HL-60/S4 treated with retinoic acid at 250 ng/mL for 4 days and 3 days (cell line): ENCODE results near the gene SLC10A6.

ENCODE experiments used
- in situ Hi-C: fragments of 300-500 bp; cut with MboI; formaldehyde crosslinking; loops from 2 replicates; pipeline ENCODE4 v1.7.0; 2022; ENCODE audit warnings: low sequenced_read_pairs

Gene SLC10A6, protein sequence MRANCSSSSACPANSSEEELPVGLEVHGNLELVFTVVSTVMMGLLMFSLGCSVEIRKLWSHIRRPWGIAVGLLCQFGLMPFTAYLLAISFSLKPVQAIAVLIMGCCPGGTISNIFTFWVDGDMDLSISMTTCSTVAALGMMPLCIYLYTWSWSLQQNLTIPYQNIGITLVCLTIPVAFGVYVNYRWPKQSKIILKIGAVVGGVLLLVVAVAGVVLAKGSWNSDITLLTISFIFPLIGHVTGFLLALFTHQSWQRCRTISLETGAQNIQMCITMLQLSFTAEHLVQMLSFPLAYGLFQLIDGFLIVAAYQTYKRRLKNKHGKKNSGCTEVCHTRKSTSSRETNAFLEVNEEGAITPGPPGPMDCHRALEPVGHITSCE

DNA sequence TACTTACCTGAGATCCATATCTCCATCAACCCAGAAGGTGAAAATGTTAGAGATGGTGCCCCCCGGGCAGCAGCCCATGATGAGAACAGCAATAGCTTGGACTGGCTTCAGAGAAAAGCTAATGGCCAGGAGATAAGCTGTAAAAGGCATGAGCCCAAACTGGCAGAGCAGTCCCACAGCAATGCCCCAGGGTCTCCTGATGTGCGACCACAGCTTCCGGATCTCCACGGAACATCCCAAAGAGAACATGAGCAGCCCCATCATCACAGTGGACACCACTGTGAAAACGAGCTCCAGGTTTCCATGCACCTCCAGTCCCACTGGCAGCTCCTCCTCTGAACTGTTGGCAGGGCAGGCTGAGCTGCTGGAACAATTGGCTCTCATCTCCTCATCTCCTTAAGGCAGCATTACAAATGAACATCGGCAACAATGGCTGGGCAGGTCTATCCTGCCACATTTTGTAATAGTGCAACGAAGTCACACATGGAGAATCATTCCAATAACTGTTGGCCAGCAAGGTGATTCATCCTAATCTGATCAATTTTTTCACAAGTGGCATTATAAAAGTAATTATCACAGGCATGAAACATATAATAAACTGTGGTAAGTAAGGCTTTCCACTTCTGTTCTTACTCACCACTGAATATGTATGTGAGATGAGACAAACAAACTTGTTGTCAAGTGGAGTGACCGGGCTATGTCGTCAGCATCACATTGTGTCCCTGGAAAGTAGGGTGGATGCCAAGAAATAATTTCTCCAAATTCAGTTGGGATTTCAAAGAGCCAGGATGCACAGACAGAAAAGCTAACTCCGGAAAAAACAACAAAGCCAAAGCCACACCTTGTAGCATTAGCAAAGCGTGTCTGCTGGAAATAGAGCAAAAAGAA lies at the start of gene SLC10A6:
Gene SLC10A6 (minus strand): TSS at position 653 of the 888 bp plus-strand sequence. CDS start 269 bp downstream, at position 384.
- in situ Hi-C loops = no loop called here

DNA sequence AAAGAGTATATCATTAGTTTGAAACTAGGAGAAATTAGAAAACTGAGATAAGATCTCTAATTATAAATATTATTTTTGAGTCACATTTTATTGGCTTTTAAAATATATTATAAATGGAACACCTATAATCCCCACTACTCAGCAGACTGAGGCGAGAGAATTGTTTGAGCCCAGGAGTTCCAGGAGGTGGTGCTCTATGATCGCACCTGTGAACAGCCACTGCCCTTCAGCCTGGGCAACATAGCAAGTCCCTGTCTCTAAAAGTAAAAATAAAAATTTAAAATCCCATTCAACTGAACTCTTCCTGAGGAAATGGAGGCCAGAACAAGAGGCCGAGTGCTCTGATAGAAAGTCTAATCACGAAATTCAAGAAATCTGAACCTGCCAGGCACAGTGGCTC lies 49.4 kb upstream of the SLC10A6 start:
- in situ Hi-C loops = loop anchor here (25.0 kb wide), 2 partner anchors 236 to 386 kb away; no protein-coding TSS in a partner anchor

DNA sequence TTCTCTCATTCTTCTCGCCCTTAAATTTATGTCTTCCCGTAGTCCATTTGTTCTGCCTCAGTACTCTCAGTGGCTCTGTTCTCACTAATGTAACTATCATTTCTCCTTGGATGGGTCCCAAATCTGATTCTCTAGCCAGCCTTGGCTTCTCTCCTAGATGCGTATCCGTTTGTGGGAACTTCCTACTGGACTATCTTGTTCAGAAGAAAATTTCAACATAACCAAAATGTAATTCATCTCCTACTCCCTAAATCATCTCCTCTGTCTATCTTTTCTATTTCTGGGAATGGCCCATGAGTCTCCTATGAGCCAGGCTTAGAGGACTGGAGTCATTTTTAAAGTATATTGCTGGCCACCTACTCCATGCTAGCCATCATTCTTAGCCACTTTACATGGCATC lies 47.4 kb upstream of the SLC10A6 start:
- in situ Hi-C loops = loop anchor here (25.0 kb wide), 2 partner anchors 234 to 384 kb away; no protein-coding TSS in a partner anchor

GRCh38 chr4:86895692-86896488 lies 46.7 kb upstream of the SLC10A6 start:
- in situ Hi-C loops = loop anchor here (25.0 kb wide), 2 partner anchors 234 to 384 kb away; no protein-coding TSS in a partner anchor

GRCh38 chr4:86894455-86894854 lies 45.3 kb upstream of the SLC10A6 start:
- in situ Hi-C loops = loop anchor here (25.0 kb wide), 2 partner anchors 232 to 382 kb away; no protein-coding TSS in a partner anchor

DNA sequence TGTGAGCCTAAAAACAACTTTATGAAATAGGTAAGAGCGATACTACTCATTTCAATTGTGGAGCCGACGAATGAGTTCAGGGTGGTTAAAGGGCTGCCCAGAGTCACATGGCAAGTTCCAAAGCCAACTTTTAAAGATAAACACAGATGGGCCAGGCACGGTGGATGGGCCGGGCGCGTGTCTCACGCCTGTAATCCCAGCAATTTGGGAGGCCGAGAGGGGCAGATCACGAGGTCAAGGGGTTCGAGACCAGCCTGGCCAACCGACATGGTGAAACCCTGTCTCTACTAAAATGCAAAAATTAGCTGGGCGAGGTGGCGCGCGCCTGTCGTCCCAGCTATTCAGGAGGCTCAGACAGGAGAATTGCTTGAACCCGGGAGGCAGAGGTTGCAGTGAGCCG lies 44.0 kb upstream of the SLC10A6 start:
- in situ Hi-C loops = loop anchor here (25.0 kb wide), 2 partner anchors 231 to 381 kb away; no protein-coding TSS in a partner anchor

GRCh38 chr4:86892636-86892960 lies 43.4 kb upstream of the SLC10A6 start:
- in situ Hi-C loops = loop anchor here (25.0 kb wide), 2 partner anchors 230 to 380 kb away; no protein-coding TSS in a partner anchor

- in situ Hi-C loops = loop anchor here (25.0 kb wide), 2 partner anchors 230 to 380 kb away; no protein-coding TSS in a partner anchor
Measured at GRCh38 chr4:86891762-86892635, 42.8 kb upstream of the SLC10A6 start, which contains the start of gene C4orf36. Gene C4orf36 (minus strand): TSS chr4:86892422. CDS start chr4:86891520, 902 bp downstream.

DNA sequence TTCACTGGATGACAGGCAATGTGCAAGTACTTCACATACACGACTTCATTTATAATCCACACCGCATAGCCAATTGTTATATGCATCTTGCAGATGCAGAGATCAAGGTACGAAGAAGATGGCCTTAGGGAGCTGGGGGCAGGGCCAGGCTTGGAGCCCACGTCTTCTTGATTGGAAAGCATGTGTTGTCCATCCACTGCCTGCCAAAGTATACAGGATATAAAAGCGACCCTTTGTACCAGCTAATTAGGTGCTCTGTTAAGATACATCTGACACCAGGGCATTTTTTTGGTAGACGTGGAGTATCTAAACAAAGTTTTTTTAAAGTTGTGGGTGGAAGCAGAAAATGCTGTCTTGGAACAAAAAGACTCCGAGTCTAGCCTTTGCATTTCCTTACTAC lies 41.6 kb upstream of the SLC10A6 start:
- in situ Hi-C loops = loop anchor here (25.0 kb wide), 2 partner anchors 228 to 378 kb away; no protein-coding TSS in a partner anchor

DNA sequence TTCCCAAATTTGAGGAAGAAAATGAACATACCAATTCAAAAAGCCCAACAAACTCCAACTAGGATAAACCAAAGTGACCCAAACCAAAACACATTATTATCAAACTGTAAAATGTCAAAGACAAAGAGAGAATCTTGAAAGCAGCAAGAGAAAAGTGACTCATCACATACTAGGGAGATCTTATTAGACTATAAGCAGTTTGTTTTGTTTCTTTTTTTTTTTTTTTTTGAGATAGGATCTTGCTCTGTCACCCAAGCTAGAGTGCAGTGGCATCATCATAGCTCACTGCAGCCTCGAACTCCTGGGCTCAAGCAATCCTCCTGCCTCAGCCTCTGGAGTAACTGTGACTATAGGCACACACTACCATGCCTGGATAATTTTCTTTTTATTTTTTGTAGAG lies 30.5 kb upstream of the SLC10A6 start:
- in situ Hi-C loops = loop anchor here (25.0 kb wide), 2 partner anchors 217 to 367 kb away; no protein-coding TSS in a partner anchor

- in situ Hi-C loops = loop anchor here (25.0 kb wide), 2 partner anchors 216 to 366 kb away; no protein-coding TSS in a partner anchor
Measured at GRCh38 chr4:86878640-86879039, 29.5 kb upstream of the SLC10A6 start.

DNA sequence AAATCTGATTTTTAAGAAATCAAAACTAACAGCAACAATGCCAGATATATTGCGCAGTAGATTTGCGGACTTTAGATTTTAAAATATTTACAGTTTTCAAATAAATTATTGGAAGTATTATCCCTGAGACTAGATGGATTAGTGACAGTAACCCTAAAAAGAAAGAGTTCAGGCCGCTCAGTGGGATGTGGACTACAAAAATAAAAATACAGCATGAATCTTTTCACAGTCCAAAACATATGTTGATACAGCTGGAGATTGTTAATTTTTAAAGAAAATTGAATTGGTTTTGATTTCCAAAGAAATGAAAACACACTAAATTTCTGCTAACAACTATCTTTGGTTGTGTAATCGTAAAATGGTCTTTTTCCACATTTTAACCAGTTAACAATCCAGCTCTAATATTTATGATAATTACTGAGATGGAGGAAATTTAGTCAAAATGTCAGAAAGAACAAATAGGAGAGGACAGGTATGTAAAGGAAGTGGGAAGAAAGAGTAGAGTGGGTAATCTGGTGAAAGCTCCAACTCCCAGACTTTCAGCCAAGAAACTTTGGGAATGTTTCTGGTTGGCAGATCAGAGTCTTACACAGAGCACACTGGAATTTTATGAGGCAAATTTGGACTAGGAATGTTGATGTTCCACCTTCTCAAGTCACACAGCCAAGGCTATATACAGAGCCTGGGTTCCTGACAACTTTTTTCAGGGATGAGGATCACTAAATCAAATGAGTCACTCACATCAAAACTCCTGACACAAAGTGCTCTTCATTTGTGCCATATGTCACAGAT lies 27.9 kb upstream of the SLC10A6 start:
- in situ Hi-C loops = loop anchor here (25.0 kb wide), 2 partner anchors 215 to 365 kb away; no protein-coding TSS in a partner anchor

DNA sequence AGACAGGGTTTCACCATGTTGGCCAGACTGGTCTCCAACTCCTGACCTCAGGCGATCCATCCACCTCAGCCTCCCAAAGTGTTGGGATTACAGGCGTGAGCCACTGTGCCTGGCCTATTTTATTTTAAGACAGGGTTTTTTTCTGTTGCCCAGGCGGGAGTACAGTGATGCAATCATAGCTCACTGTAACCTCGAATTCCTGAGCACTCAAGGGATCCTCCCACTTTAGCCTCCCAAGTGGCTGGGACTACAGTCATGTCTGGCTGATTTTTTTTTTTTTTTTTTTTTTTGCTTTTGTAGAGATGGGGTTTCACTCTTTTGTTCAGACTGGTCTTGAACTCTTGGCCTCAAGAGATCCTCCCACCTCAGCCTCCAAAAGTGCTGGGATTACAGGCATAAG lies 26.3 kb upstream of the SLC10A6 start:
- in situ Hi-C loops = loop anchor here (25.0 kb wide), 2 partner anchors 213 to 363 kb away; no protein-coding TSS in a partner anchor

- in situ Hi-C loops = no loop called here
Measured at GRCh38 chr4:86872135-86872534, 23.0 kb upstream of the SLC10A6 start.

DNA sequence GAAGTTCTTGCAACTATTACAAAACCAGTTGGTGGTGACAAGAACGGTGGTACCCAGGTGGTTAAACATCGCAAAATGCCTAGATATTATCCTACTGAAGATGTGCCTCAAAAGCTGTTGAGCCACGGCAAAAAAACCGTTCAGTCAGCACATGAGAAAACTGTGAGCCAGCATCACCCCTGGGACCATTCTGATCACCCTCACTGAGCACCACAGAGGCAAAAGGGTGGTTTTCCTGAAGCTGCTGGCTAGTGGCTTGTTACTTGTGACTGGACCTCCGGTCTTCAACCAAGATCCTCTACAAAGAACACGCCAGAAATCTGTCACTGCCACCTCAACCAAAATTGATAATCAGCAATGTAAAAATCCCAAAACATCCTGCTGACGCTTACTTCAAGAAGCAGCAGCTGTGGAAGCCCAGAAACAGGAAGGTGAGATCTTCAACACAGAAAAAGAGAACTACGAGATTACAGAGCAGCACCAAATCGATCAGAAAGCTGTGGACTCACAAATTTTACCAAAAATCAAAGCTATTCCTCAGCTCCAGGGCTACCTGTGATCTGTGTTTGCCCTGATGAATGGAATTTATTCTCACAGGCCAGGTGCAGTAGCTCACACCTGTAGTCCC lies 21.4 kb upstream of the SLC10A6 start:
- in situ Hi-C loops = no loop called here

GRCh38 chr4:86857341-86858052 lies 8.3 kb upstream of the SLC10A6 start:
- in situ Hi-C loops = no loop called here

GRCh38 chr4:86856896-86857295 lies 7.7 kb upstream of the SLC10A6 start:
- in situ Hi-C loops = no loop called here
